H1 (cell line): Measurements from ENCODE around the gene HLF. TPM values are rescaled to one million over a fixed set of nuclear protein-coding genes. Genes with fewer than 3 reads are reported as not detected.

Experiments
- CTCF ChIA-PET: fragments of 300-600 bp; sonication (Branson Sonifier 250); formaldehyde crosslinking; loops from one replicate; lab custom pipeline; 2021; ENCODE audit not compliant: partially characterized antibody; lab: Charles Lee
- POLR2A ChIA-PET: fragments of 300-600 bp; sonication (Branson Sonifier 250); formaldehyde crosslinking; loops from one replicate; lab custom pipeline; 2021; ENCODE audit warnings: inconsistent platforms; ENCODE audit not compliant: partially characterized antibody; lab: Charles Lee
- DNase-seq, 2 experiments: peaks; one replicate each; pipeline versions ENCODE4 v3.0.0 to v3.0.0-alpha.2; 2010 to 2022; ENCODE audit warnings: low spot score in 2 of 2, low read depth in 1 of 2, mixed read lengths in 1 of 2
- FAIRE-seq: peaks from 2 replicates; lab custom pipeline; 2011; peaks lifted over from hg19 to GRCh38; lab: Jason Lieb, UNC
- H2AFZ ChIP-seq: 2 replicates; pipeline ENCODE4 v1.8.1; 2012; ENCODE audit warnings: low read length, inconsistent platforms
- H2AK5ac ChIP-seq: 2 replicates; pipeline ENCODE4 v1.6.1; 2013; ENCODE audit warnings: low read depth, low read length
- H2BK120ac ChIP-seq: replicated peaks from 2 replicates; pipeline ENCODE3; 2013; ENCODE audit warnings: low read depth, low read length, inconsistent platforms
- H2BK12ac ChIP-seq: 2 replicates; pipeline ENCODE4 v1.6.1; 2013; ENCODE audit warnings: low read depth, low read length
- H2BK15ac ChIP-seq: 2 replicates; pipeline ENCODE4 v1.6.1; 2013; ENCODE audit warnings: low read length
- H2BK20ac ChIP-seq: 2 replicates; pipeline ENCODE4 v1.6.1; 2013; ENCODE audit warnings: low read length
- H2BK5ac ChIP-seq: 2 replicates; pipeline ENCODE4 v1.6.1; 2013; ENCODE audit warnings: low read depth, low read length
- H3K14ac ChIP-seq: 2 replicates; pipeline ENCODE4 v1.6.1; 2013; ENCODE audit warnings: inconsistent platforms; ENCODE audit not compliant: insufficient read length
- H3K18ac ChIP-seq: 2 replicates; pipeline ENCODE4 v1.6.1; 2013; ENCODE audit warnings: low read length; ENCODE audit errors: extremely low read depth
- H3K23ac ChIP-seq: 2 replicates; pipeline ENCODE4 v1.6.1; 2013; ENCODE audit warnings: inconsistent platforms; ENCODE audit not compliant: insufficient read length
- H3K23me2 ChIP-seq: 2 replicates; pipeline ENCODE4 v1.6.1; 2013; ENCODE audit warnings: low read depth, low read length
- H3K27ac ChIP-seq: 2 replicates; pipeline ENCODE4 v1.6.1; 2011; ENCODE audit warnings: low read depth, low read length, inconsistent platforms
- H3K27me3 ChIP-seq, 4 experiments: replicated peaks in 1 of 4; 1 replicate in 1 of 4; 2 replicates in 3 of 4; pipeline versions ENCODE4 v1.6.1 to v1.8.1; 2011 to 2013; ENCODE audit warnings: low read length in 3 of 4, mild to moderate bottlenecking in 3 of 4, inconsistent platforms in 2 of 4, mixed read lengths in 2 of 4, moderate library complexity in 1 of 4; ENCODE audit not compliant: control insufficient read depth in 3 of 4, insufficient read depth in 3 of 4; ENCODE audit errors: extremely low read depth in 1 of 4
- H3K36me3 ChIP-seq, 4 experiments: 2 replicates each; pipeline versions ENCODE4 v1.6.1 to v1.8.1; 2011 to 2013; ENCODE audit warnings: mild to moderate bottlenecking in 4 of 4, low read length in 3 of 4, moderate library complexity in 2 of 4, control low read depth in 1 of 4, inconsistent platforms in 1 of 4; ENCODE audit not compliant: insufficient read depth in 4 of 4, control insufficient read depth in 2 of 4
- H3K4ac ChIP-seq: replicated peaks from 2 replicates; pipeline ENCODE3; 2013; ENCODE audit warnings: low read length, low read depth, mixed read lengths, inconsistent platforms; ENCODE audit not compliant: insufficient read length
- H3K4me1 ChIP-seq, 4 experiments: replicated peaks in 1 of 4; 1 replicate in 1 of 4; 2 replicates in 3 of 4; pipeline versions ENCODE4 v1.6.1 to v1.8.1; 2011 to 2013; ENCODE audit warnings: low read length in 3 of 4, inconsistent platforms in 2 of 4, mixed read lengths in 1 of 4; ENCODE audit not compliant: insufficient read depth in 4 of 4, control insufficient read depth in 3 of 4
- H3K4me2 ChIP-seq, 2 experiments: 2 replicates each; pipeline versions ENCODE4 v1.6.1 to v1.8.1; 2011 to 2013; ENCODE audit warnings: low read depth in 2 of 2, low read length in 2 of 2, control low read depth in 1 of 2, inconsistent platforms in 1 of 2, mild to moderate bottlenecking in 1 of 2; ENCODE audit not compliant: insufficient read depth in 1 of 2
- H3K4me3 ChIP-seq, 4 experiments: fragments of 200-600, 300-600 bp in 1 of 4; sonication (generic), shearing (Covaris generic), sonication (Bioruptor Twin) in 1 of 4; 2 replicates each; pipeline versions ENCODE4 v1.5.1 to v1.8.1; 2011 to 2016; ENCODE audit warnings: low read length in 4 of 4, low read depth in 3 of 4, control low read depth in 2 of 4, inconsistent platforms in 2 of 4, mild to moderate bottlenecking in 2 of 4, mixed read lengths in 1 of 4, moderate library complexity in 1 of 4; ENCODE audit not compliant: insufficient read depth in 2 of 4; ENCODE audit errors: extremely low read depth in 1 of 4
- H3K56ac ChIP-seq: replicated peaks from 2 replicates; pipeline ENCODE3; 2013; ENCODE audit warnings: low read depth, mild to moderate bottlenecking, mixed read lengths, low read length, inconsistent platforms; ENCODE audit not compliant: insufficient read length
- H3K79me1 ChIP-seq: 2 replicates; pipeline ENCODE4 v1.6.1; 2013; ENCODE audit warnings: low read depth, low read length, control low read depth
- H3K79me2 ChIP-seq, 2 experiments: 2 replicates each; pipeline versions ENCODE4 v1.6.1 to v1.8.1; 2012 to 2013; ENCODE audit warnings: low read length in 2 of 2, mild to moderate bottlenecking in 2 of 2, inconsistent platforms in 1 of 2; ENCODE audit not compliant: insufficient read depth in 2 of 2, control insufficient read depth in 1 of 2
- H3K9ac ChIP-seq, 4 experiments: replicated peaks in 1 of 4; 1 replicate in 1 of 4; 2 replicates in 3 of 4; pipeline versions ENCODE4 v1.6.1 to v1.8.1; 2011 to 2013; ENCODE audit warnings: low read depth in 3 of 4, low read length in 3 of 4, control low read depth in 2 of 4, mild to moderate bottlenecking in 2 of 4, moderate library complexity in 2 of 4, inconsistent platforms in 1 of 4; ENCODE audit errors: extremely low read depth in 1 of 4
- H3K9me3 ChIP-seq, 2 experiments: 2 replicates each; pipeline versions ENCODE4 v1.6.1 to v1.8.1; 2012 to 2013; ENCODE audit warnings: mild to moderate bottlenecking in 2 of 2, moderate library complexity in 2 of 2, control low read depth in 1 of 2, inconsistent platforms in 1 of 2, low read depth in 1 of 2, low read length in 1 of 2, mixed read lengths in 1 of 2; ENCODE audit not compliant: insufficient read depth in 2 of 2
- H4K20me1 ChIP-seq, 2 experiments: replicated peaks in 1 of 2; 2 replicates each; pipeline versions ENCODE3 to v1.8.1; 2011 to 2013; ENCODE audit warnings: inconsistent platforms in 2 of 2, low read length in 2 of 2, mild to moderate bottlenecking in 1 of 2; ENCODE audit not compliant: insufficient read depth in 2 of 2, control insufficient read depth in 1 of 2
- H4K5ac ChIP-seq: 2 replicates; pipeline ENCODE4 v1.6.1; 2013; ENCODE audit warnings: low read length, low read depth, mixed read lengths, inconsistent platforms; ENCODE audit not compliant: insufficient read length
- H4K8ac ChIP-seq: 2 replicates; pipeline ENCODE4 v1.8.0; 2013; ENCODE audit warnings: mild to moderate bottlenecking, moderate library complexity, low read length, inconsistent platforms; ENCODE audit not compliant: insufficient read depth; ENCODE audit errors: extremely low read depth
- H4K91ac ChIP-seq: replicated peaks from 2 replicates; pipeline ENCODE3; 2013; ENCODE audit warnings: low read length, mixed read lengths, inconsistent platforms; ENCODE audit not compliant: insufficient read length
- RBBP5 ChIP-seq: IDR thresholded peaks from 2 replicates; pipeline ENCODE4 v1.7.1; 2012; ENCODE audit warnings: low read depth, mild to moderate bottlenecking, inconsistent platforms, low read length, moderate library complexity, borderline replicate concordance
- WGBS, 2 experiments: shearing (Covaris generic) in 1 of 2; methylation state at CpG; one replicate each; pipeline versions ENCODE4 v1.1.6 to v1.1.7; 2013 to 2015; ENCODE audit warnings: low lambda C conversion rate in 2 of 2, mixed read lengths in 2 of 2, inconsistent platforms in 1 of 2, low coverage in 1 of 2, missing lambda C conversion rate in 1 of 2; ENCODE audit not compliant: insufficient replicate concordance in 2 of 2, insufficient coverage in 1 of 2, insufficient read length in 1 of 2; ENCODE audit errors: extremely low coverage in 1 of 2, missing lambda C conversion rate in 1 of 2; 5-methylcytosine and 5-hydroxymethylcytosine counted together
- polyA plus RNA-seq, 7 experiments: library from polyadenylated mRNA; depleted of rRNA in 3 of 7; stranded (reverse) in 5 of 7; unstranded in 2 of 7; fragments of >200 nt in 5 of 7; fragments of 200-250 nt in 2 of 7; gene quantifications; 1 replicate in 5 of 7; 2 replicates in 1 of 7; 4 replicates in 1 of 7; pipeline versions ENCODE4 v1.2.1 to v1.2.3, GENCODE V29; 2011 to 2013; ENCODE audit warnings: missing spikeins in 2 of 7, mixed read lengths in 2 of 7
- total RNA-seq: library from RNA; stranded (reverse); fragmentation: NEBNext Ultra II Directional; extraction: Animal tissue kit (Norgen Biotek cat#: 25700); gene quantifications from 2 replicates; pipeline ENCODE4 v1.2.1, GENCODE V29; 2021

HLF gene
- total and polyA plus RNA-seq, 2 of the 8 experiments (the other 6 are each of a cell fraction or from before 2014, with no cell fraction given): 0.39 to 0.60 TPM

- Histone ChIP-seq H3K14ac (no peak overlapping the region), H2BK15ac (no peak overlapping the region), H3K4ac (no peak overlapping the region), H2BK12ac (no peak overlapping the region), H3K23me2 (no peaks in the 10 kb centered on the region), H3K4me3 (no peak overlapping the region), H4K8ac (no peak overlapping the region), H3K56ac (no peak overlapping the region), H3K36me3 (no peaks in the 10 kb centered on the region), H3K27ac (no peak overlapping the region), H3K18ac (no peak overlapping the region), H3K9ac (no peak overlapping the region), H3K27me3 (no peaks in the 10 kb centered on the region), H4K20me1 (no peaks in the 10 kb centered on the region), H2AK5ac (no peak overlapping the region), H3K79me2 (no peaks in the 10 kb centered on the region), H3K4me2 (no peak overlapping the region), H2BK5ac (no peak overlapping the region), H3K9me3 (no peaks in the 10 kb centered on the region), H2BK20ac (no peak overlapping the region), H4K5ac (no peak overlapping the region), H3K4me1 (peaks cover 0 to 5% (median 0%) of the 10 kb centered on the region in 4 experiments; a peak in 1 of 7 replicates), H2AFZ (no peak overlapping the region), H3K23ac (no peak overlapping the region), H3K79me1 (no peaks in the 10 kb centered on the region), H2BK120ac (no peak overlapping the region), H4K91ac (no peak overlapping the region)
- no peak for FAIRE-seq
- ChIA-PET CTCF (interaction anchor here (0.8 to 1.1 kb wide), 2 partner anchors 12 to 105 kb away, joined by 3 read pairs; no protein-coding TSS in a partner anchor), POLR2A (no interaction called here)
- no peak for DNase-seq
- WGBS, 2 experiments: 93% methylated on average over 3 of the region's 3 CpGs; no CpG with 5 or more reads in 1 of the 2 experiments
- no peak for TF ChIP-seq RBBP5
These were observed 17.6 kb downstream of the HLF start for GRCh38 chr17:55282379-55282702.
